NCI-H524 (cell line): ENCODE data around the gene VKORC1.
"Not testable (repeated sequence)": the region's sequence is repeated elsewhere in the genome, so short reads cannot be mapped to it uniquely, and the experiment has no call there.

Experiments
- DNase-seq, 2 experiments: peaks; one replicate each; lab custom pipeline; 2025; lab: John Stamatoyannopoulos, UW

The VKORC1 gene

GRCh38 chr16:31107465-31107867 is 12.9 kb upstream of the VKORC1 start:
- peak; percentile 81 to 95 for DNase-seq

GRCh38 chr16:31106509-31107464 is 12.2 kb upstream of the VKORC1 start:
- peak in 1 of 2 experiments; percentile 61 for DNase-seq

- DNase-seq = peak; percentile 17 to 46
Observed at GRCh38 chr16:31105677-31106213, 11.1 kb upstream of the VKORC1 start.

GRCh38 chr16:31100876-31101641 is 6.5 kb upstream of the VKORC1 start:
- DNase-seq = not testable (repeated sequence)

- DNase-seq = no peak
Observed at GRCh38 chr16:31099860-31100638, 5.5 kb upstream of the VKORC1 start.

GRCh38 chr16:31094088-31094423 is 541 bp downstream of the VKORC1 start:
- DNase-seq = peak in 1 of 2 experiments; percentile 47

GRCh38 chr16:31093132-31093703 is 1.4 kb downstream of the VKORC1 start:
- DNase-seq = peak in 1 of 2 experiments; percentile 45

- DNase-seq = no peak
Observed at GRCh38 chr16:31092330-31092729, 2.3 kb downstream of the VKORC1 start.

- DNase-seq = no peak
Observed at GRCh38 chr16:31090540-31090939, 4.1 kb downstream of the VKORC1 start.

GRCh38 chr16:31089199-31089598 is 5.4 kb downstream of the VKORC1 start:
- DNase-seq = no peak

- no peak for DNase-seq
Observed at GRCh38 chr16:31088459-31089183, 6.0 kb downstream of the VKORC1 start, which contains the start of gene PRSS53. Gene PRSS53 (minus strand): TSS chr16:31088943. CDS start chr16:31088809, 134 bp downstream.

- DNase-seq = no peak
Observed at GRCh38 chr16:31087971-31088370, 6.6 kb downstream of the VKORC1 start.

- no peak for DNase-seq
Observed at GRCh38 chr16:31087481-31087880, 7.1 kb downstream of the VKORC1 start.

GRCh38 chr16:31086629-31086906 is 8.0 kb downstream of the VKORC1 start:
- no peak for DNase-seq

GRCh38 chr16:31085873-31086628 is 8.5 kb downstream of the VKORC1 start:
- no peak for DNase-seq

GRCh38 chr16:31085411-31085810 is 9.2 kb downstream of the VKORC1 start:
- no peak for DNase-seq

GRCh38 chr16:31084584-31085302 is 9.9 kb downstream of the VKORC1 start:
- DNase-seq = no peak

GRCh38 chr16:31083981-31084380 is 10.6 kb downstream of the VKORC1 start:
- no peak for DNase-seq

GRCh38 chr16:31083556-31083955 is 11.0 kb downstream of the VKORC1 start:
- DNase-seq = no peak

- DNase-seq = no peak
Observed at GRCh38 chr16:31083081-31083480, 11.5 kb downstream of the VKORC1 start.
